Endothelial cell of umbilical vein (primary cell): Measurements from ENCODE around the gene PKNOX2.

ENCODE experiments used
- EZH2 ChIP-seq: IDR thresholded peaks from 2 replicates; pipeline ENCODE4 v1.6.1; 2012; ENCODE audit warnings: borderline replicate concordance, low read depth, mild to moderate bottlenecking, moderate library complexity, low read length, inconsistent platforms; ENCODE audit not compliant: severe bottlenecking
- JUN ChIP-seq: IDR thresholded peaks from 2 replicates; pipeline ENCODE4 v1.6.1; 2011; ENCODE audit warnings: borderline replicate concordance, low read depth; ENCODE audit not compliant: insufficient read length, insufficient read depth
- POLR2A ChIP-seq: IDR thresholded peaks from 2 replicates; pipeline ENCODE4 v1.6.1; 2012; ENCODE audit warnings: low read depth, mild to moderate bottlenecking, control low read depth, low read length
- POLR2AphosphoS5 ChIP-seq: IDR thresholded peaks from 2 replicates; pipeline ENCODE4 v1.6.1; 2012; ENCODE audit warnings: low read depth, mild to moderate bottlenecking, control low read depth, low read length, moderate library complexity; ENCODE audit not compliant: insufficient read depth
- TF ChIP-seq, protein P1 (sequence below): IDR thresholded peaks from 2 replicates; pipeline ENCODE4 v1.6.1; 2011; ENCODE audit not compliant: insufficient read depth, insufficient read length
- TF ChIP-seq, protein P2 (sequence below), 2 donors: IDR thresholded peaks; 1 replicate in 1 of 2; 2 replicates in 1 of 2; pipeline ENCODE4 v1.5.1; 2011; ENCODE audit warnings: low read length in 2 of 2, mild to moderate bottlenecking in 2 of 2, moderate library complexity in 2 of 2, control low read depth in 1 of 2, inconsistent platforms in 1 of 2, low read depth in 1 of 2; ENCODE audit not compliant: insufficient read depth in 1 of 2; ENCODE audit errors: extremely low read depth in 1 of 2

DNA sequence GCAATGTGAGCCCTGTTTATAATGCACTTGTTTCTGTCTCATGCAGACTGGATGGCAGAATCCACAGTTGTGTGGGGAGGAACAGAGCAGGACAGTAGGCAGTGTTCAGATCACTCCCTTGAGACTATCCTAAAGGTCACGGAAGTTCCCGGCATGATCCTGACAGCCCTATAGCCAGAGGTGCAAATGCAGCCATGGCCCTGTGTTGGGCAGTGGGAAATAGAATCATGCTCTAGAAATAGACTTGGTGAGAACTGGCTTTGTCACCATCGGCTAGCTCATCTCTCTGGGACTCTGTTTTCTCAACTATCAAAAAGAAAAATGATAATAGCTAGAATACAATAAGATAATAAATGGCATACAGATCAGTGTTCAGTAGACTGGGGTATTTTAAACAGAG, 208.4 kb downstream of the PKNOX2 start:
- TF ChIP-seq POLR2AphosphoS5 (no peak), POLR2A (no peak), EZH2 (no peak), JUN (no peak)
- TF ChIP-seq, protein P1, sequence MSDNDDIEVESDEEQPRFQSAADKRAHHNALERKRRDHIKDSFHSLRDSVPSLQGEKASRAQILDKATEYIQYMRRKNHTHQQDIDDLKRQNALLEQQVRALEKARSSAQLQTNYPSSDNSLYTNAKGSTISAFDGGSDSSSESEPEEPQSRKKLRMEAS, result no peak
- TF ChIP-seq, protein P2, sequence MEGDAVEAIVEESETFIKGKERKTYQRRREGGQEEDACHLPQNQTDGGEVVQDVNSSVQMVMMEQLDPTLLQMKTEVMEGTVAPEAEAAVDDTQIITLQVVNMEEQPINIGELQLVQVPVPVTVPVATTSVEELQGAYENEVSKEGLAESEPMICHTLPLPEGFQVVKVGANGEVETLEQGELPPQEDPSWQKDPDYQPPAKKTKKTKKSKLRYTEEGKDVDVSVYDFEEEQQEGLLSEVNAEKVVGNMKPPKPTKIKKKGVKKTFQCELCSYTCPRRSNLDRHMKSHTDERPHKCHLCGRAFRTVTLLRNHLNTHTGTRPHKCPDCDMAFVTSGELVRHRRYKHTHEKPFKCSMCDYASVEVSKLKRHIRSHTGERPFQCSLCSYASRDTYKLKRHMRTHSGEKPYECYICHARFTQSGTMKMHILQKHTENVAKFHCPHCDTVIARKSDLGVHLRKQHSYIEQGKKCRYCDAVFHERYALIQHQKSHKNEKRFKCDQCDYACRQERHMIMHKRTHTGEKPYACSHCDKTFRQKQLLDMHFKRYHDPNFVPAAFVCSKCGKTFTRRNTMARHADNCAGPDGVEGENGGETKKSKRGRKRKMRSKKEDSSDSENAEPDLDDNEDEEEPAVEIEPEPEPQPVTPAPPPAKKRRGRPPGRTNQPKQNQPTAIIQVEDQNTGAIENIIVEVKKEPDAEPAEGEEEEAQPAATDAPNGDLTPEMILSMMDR (IDR thresholded peaks at IDR 0.05; ENCODE audit: extremely low read depth in 1 of 2, insufficient read depth in 1 of 2, low read depth in 1 of 2, low read length in 2 of 2), result no peak
